HCEC 1CT (cell line): Measurements from ENCODE around the gene PAF1.

Source experiments
- DNase-seq: peaks from one replicate; pipeline ENCODE4 v3.0.0-alpha.2; 2017

The PAF1 gene

DNA sequence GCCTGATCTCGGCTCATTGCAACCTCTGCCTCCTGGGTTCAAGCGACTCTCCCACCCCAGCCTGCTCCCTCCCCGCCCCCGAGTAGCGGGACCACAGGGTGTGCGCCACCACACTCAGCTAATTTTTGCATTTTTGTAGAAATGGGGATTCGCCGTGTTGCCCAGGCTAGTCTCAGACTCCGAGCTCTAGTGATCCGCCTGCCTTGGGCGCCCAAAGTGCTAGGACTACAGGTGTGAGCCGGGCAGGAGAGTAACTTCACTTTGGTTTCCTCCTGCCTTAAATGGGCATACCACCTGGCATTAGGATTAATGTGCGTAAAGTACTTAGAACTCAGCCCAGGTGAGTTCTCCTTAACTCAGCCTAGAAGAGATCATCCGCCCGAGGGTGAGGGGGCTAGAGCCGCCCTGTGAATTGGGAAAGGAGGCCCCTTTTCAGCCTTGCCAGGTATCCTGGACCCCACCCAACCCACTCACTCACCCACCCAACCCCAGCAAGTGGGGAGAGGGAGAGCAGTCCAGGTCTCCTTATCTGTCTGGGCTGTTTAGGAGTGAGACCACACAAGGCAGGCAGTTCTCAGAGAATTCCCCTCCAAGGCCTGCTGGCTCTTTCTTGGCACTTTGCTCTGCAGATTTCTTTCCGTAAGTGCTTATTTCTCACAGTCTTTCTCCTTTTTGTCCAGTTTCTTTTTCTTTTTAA is 14.5 kb upstream of the PAF1 start:
- no peak for DNase-seq

GRCh38 chr19:39403331-39404312 is 12.7 kb upstream of the PAF1 start:
- peak; percentile 98 for DNase-seq

- peak; percentile 86 for DNase-seq
Observed at GRCh38 chr19:39402346-39403300, 11.7 kb upstream of the PAF1 start.

- no peak for DNase-seq
Observed at GRCh38 chr19:39401549-39402345, 10.8 kb upstream of the PAF1 start.

DNA sequence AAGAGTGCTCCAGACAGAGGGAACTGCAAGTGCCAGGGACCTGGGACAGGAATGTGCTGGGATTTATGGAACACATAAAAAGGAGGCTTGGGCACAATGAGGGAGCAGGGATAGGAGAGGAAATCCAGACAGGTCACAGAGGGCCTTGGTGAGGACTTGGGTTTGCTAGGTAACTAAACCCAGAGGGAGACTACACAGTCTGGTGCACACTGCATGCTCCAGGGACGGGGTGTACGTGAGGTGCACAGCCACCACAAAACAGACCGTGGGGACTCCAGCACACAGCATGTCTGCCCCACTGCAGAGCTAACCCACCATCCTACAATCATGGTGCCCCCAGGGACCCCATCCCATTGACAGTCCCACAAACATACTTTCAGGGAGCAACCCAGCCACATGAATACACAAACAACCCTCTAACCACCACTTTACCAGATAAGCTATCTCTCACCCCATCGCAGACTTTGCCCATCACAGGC is 10.2 kb upstream of the PAF1 start:
- DNase-seq: no peak

DNA sequence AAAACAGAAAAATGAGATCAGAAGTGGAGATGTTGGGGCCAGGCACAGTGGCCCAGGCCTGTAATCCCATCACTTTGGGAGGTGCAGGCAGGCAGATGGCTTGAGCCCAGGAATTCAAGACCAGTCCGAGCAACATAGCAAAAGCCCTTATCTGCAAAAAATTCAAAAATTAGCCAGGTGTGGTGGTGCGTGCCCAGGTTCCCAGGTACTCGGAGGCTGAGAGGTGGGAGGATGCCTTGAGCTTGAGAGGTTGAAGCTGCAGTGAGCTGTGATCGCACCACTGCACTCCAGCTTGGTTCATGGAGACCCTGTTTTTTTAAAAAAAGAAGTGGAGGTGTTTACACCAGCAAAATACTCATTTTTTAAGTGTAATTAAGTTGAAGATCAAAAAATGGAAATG is 9.2 kb upstream of the PAF1 start:
- DNase-seq: no peak

- DNase-seq: no peak
Observed at GRCh38 chr19:39399668-39400050, 8.8 kb upstream of the PAF1 start.

GRCh38 chr19:39398297-39398864 is 7.5 kb upstream of the PAF1 start:
- DNase-seq: peak; percentile 88

DNA sequence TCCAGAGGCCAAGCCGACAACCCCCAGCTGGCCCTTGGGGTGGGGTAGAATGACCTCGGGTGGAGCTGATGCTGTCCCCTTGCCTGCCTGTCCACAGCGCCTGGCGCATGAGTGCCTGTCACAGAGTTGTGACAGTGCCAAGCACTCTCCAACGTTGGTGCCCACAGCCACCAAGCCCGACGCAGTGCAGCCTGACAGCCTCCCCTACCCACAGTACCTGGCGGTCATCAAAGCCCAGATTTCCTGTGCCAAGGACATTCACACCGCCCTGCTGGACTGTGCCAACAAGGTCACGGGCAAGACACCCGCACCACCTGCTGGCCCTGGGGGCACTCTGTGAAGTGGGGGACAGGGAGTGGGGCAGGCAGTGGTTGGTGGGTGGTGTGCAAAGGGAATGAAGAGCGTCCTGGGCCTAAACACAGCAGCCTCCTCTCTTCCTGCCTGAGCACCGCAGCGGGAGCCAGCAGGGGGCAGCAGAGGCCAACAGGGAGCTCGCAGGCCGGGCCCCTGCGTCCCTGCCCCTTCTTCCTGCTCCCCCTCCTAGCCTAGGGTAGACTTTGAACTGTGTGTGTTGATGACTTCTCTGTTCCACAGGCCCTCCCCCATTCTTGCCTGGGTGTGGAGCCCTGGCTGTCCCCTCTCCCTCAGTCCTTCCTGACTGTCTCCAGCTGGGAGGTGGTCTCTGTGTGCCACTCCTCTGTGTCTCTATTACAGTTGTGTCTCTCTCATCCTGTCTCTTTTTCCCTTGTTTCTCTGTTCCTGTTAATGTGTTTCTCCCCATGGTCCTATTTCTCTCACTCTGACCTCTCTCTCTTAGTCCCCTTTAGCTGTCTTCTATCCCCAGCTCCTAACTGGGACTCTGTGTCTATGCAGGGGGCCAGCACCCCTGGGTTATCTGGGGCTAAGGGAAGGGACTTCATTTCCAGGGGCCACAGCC is 6.7 kb upstream of the PAF1 start:
- peak; percentile 77 for DNase-seq

DNA sequence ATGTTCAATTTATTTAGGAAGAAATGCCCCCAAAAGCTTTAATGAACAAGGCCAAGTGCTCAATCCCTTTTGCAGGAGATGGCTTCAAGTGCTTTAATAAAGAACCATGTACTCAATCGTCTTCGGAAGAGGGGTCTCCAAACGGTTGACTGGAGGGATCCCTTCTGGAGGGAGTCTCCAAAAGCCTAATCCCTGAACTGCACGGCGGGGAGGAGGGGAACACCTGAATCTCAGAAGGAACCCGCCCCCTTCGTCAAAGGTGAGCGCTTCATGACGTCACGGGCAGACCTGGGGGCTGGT is 505 bp downstream of the PAF1 start:
- no peak for DNase-seq

GRCh38 chr19:39389631-39390414 is 1.1 kb downstream of the PAF1 start:
- DNase-seq: no peak

- DNase-seq: no peak
Observed at GRCh38 chr19:39388657-39389056, 2.2 kb downstream of the PAF1 start.

DNA sequence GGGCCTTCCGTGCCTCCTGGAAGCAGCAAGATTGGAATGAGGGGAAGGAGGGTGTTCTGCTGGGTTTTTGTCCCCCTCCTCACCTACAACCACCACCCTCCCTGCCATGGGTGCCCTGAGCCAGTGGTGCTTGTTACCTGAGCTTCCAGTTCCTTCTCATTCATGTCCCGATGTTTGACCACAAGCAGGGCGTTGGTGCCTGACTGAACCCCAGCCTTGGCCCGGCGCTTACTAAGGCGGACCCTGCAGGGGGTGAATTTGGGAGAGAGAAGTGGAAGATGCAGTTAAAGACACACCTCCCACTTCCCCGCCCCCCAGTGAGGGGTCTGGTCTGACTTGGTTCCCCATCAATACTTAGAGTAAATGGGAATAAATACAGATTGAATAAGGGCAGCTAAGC is 4.3 kb downstream of the PAF1 start:
- no peak for DNase-seq

- no peak for DNase-seq
Observed at GRCh38 chr19:39385629-39386411, 5.1 kb downstream of the PAF1 start.

- DNase-seq: no peak
Observed at GRCh38 chr19:39384839-39385568, 5.9 kb downstream of the PAF1 start.

- DNase-seq: no peak
Observed at GRCh38 chr19:39382991-39383828, 7.7 kb downstream of the PAF1 start.

DNA sequence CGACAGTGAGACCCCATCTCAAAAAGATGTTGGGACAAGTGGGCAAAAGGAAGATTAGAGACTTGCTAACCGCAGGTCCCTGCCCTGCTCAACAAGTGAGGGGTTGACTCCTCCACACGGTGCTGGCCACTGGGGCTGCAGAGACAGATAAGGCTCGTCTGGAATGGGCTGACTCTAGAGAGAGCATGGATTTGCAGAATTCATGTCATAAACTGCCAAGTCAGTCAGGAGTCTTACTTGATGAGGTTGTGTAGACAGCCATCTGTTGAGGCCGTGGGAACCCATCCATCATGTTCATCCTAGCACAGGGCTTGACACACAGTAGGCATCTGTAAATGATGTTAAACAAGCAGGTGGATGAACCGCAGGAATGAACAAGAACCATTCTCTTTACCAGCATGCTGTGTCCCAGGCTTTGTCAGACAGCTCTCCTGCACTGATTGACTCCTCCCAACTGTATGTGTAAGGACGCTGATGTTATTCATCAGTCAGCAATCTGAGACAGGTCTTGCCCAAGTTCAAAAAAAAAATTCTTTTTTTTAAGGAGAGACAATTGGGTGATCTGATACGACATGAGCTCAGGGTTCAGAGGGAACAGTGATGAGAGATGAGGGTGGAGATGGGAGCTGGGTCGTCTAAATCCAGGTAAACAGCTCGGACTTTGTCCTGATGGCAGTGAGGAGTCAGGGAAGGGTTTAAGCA is 8.8 kb downstream of the PAF1 start:
- peak; percentile 35 for DNase-seq
